Thyroid gland (tissue), 4 donors: ENCODE data around the gene MMP10. TPM values are rescaled to one million over a fixed set of nuclear protein-coding genes. Genes with fewer than 3 reads are reported as not detected.

ENCODE experiments used
- DNase-seq, 2 donors: peaks; one replicate each; pipeline ENCODE4 v3.0.0-alpha.2; 2019
- H3K27ac ChIP-seq, 3 donors: fragments of 200-600 bp; sonication (generic); 1 replicate in 2 of 3; 2 replicates in 1 of 3; pipeline ENCODE4 v1.5.1; 2016 to 2019; ENCODE audit warnings: mild to moderate bottlenecking in 1 of 3, moderate library complexity in 1 of 3
- H3K27me3 ChIP-seq: fragments of 200-600 bp; sonication (generic); one replicate; pipeline ENCODE4 v1.5.1; 2019
- H3K36me3 ChIP-seq, 2 donors: fragments of 200-600 bp; sonication (generic); one replicate each; pipeline ENCODE4 v1.5.1; 2016 to 2019
- H3K4me1 ChIP-seq, 2 donors: fragments of 200-600 bp; sonication (generic); one replicate each; pipeline ENCODE4 v1.5.1; 2017 to 2019
- H3K4me3 ChIP-seq, 3 donors: fragments of 200-600 bp; sonication (generic); replicated peaks in 1 of 3; 1 replicate in 2 of 3; 2 replicates in 1 of 3; pipeline ENCODE4 v1.5.1; 2016; ENCODE audit warnings: mild to moderate bottlenecking in 1 of 3
- H3K9me3 ChIP-seq: fragments of 200-600 bp; sonication (generic); one replicate; pipeline ENCODE4 v1.5.1; 2017
- CTCF ChIP-seq, 6 experiments: fragments of 200-600 bp in 3 of 6; fragments of 450-650 bp in 3 of 6; sonication (generic) in 3 of 6; IDR thresholded peaks; one replicate each; pipeline ENCODE4 v1.5.1; 2016 to 2019; ENCODE audit warnings: antibody characterized with exemption in 6 of 6, mild to moderate bottlenecking in 2 of 6, inconsistent platforms in 1 of 6, moderate library complexity in 1 of 6
- POLR2A ChIP-seq, 2 donors: fragments of 450-650 bp; IDR thresholded peaks; one replicate each; pipeline ENCODE4 v1.6.1; 2017; ENCODE audit warnings: antibody characterized with exemption in 2 of 2, mild to moderate bottlenecking in 2 of 2, moderate library complexity in 1 of 2
- WGBS, 2 donors: methylation state at CpG; one replicate each; pipeline ENCODE4 v1.1.5; 2017; 5-methylcytosine and 5-hydroxymethylcytosine counted together
- intact Hi-C: fragments of 100-400 bp; cut with DNase I; formaldehyde crosslinking; loops from one replicate; pipeline ENCODE4 v1.15.1; 2023
- total RNA-seq, 4 donors: library from RNA; depleted of rRNA; stranded (reverse); fragments of >200 nt; gene quantifications; one replicate each; pipeline ENCODE4 v1.2.3, GENCODE V29; 2016

The MMP10 gene
- total RNA-seq, 4 donors from 2014 or later = not detected

- no peak overlapping the region for H3K27ac ChIP-seq
Measured at GRCh38 chr11:102812188-102812587, 31.8 kb upstream of the MMP10 start.

DNA sequence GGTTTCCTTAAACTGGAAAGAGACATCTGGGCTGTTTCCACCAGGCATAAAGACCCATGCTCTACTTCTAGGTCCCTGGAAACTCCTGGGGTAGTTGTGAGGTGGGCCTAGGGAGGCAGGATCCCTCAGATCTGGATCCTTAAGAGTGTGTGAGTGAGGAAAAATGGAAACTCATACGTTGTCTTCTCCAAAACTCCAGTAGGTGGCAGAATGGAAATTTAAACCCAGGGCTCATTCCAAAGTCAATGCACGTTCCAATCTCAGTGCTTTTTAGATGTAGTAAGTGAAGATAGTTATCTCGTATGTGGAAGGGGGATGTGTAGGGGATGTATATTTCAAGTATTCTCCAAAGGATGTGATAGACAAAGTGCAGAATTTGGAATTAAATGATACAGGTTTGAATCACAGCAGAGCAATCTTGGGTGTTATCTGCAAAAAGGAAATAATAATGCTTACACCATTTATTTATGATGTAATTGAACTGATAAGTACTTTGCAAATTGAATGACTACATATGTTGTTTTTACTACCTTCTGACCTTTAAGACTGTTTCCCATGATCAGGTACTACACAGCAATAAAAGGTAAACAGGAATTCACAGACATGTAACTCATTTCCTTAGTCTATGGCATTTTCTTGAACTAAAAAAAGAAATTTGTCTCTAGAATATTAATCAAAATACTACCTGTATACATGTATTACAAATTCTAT, 30.7 kb upstream of the MMP10 start:
- H3K36me3 ChIP-seq = no peaks in the 10 kb centered on the region
- DNase-seq = no peak
- TF ChIP-seq POLR2A (IDR thresholded peaks at IDR 0.05) = no peak
- WGBS, 2 donors = 7 to 12% methylated on average over 3 of the region's 3 CpGs
- no peaks in the 10 kb centered on the region for H3K27me3 ChIP-seq
- intact Hi-C loops = no loop called here
- no peak overlapping the region for H3K4me3 ChIP-seq
- no peak overlapping the region for H3K27ac ChIP-seq
- H3K4me1 ChIP-seq = no peaks in the 10 kb centered on the region
- no peaks in the 10 kb centered on the region for H3K9me3 ChIP-seq

More at GRCh38 chr11:102812188-102812587, 31.8 kb upstream of the MMP10 start:
- H3K36me3 ChIP-seq = no peaks in the 10 kb centered on the region
- intact Hi-C loops = no loop called here
- TF ChIP-seq POLR2A (IDR thresholded peaks at IDR 0.05) (no peak), CTCF (IDR thresholded peaks at IDR 0.05) (no peak)
- no peaks in the 10 kb centered on the region for H3K9me3 ChIP-seq
- whole genome bisulfite sequencing, 2 donors = 78 to 84% methylated on average over 3 of the region's 3 CpGs
- no peak for DNase-seq
- no peaks in the 10 kb centered on the region for H3K27me3 ChIP-seq
- H3K4me3 ChIP-seq = no peak overlapping the region
- H3K4me1 ChIP-seq = no peaks in the 10 kb centered on the region

DNA sequence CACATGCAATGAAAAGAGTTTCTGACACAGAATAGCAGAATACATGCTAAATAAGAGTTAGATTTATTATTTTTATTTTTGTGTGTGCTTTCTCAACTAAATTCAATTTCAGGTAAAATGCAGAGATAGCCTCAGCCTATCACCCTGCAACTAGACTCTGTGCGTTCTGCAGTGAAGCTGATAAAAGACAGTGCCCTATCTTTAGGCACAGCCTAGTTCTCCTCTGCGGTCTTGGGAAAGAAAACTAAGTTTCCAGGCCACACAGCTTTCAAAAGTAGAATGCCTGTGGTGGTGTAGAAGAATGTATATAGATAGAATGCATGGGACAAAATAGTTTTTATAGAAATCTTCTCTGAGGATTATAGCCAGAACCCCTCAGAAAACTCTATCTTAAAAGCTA, 29.5 kb upstream of the MMP10 start:
- Histone ChIP-seq H3K4me1 (no peaks in the 10 kb centered on the region), H3K27ac (no peak overlapping the region), H3K36me3 (no peaks in the 10 kb centered on the region), H3K4me3 (no peak overlapping the region), H3K27me3 (no peaks in the 10 kb centered on the region), H3K9me3 (no peaks in the 10 kb centered on the region)
- no peak for DNase-seq
- intact Hi-C loops = no loop called here
- WGBS, 2 donors = 87% methylated on average over 2 of the region's 2 CpGs
- TF ChIP-seq CTCF (IDR thresholded peaks at IDR 0.05) (no peak), POLR2A (IDR thresholded peaks at IDR 0.05) (no peak)

DNA sequence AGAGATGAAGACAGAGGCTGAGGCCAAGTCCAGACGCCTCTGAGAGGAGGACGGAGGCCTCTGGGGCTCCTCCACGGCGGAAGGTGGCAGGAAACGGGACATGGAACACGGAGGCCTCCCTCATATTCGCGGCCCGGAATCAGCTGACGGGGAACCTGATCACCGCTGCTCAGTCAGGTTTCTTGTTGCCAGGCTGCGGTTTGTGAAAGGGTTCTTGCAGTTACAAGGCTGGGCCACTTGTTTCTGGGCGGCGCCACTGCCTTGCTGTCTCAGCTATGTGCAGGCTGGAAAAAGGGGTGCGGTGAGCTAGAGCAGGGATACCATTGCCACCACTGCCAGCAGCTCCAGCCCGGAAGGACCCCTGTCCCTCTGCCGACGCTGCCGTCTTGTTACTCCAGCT, 27.5 kb upstream of the MMP10 start:
- WGBS, 2 donors = 52 to 64% methylated on average over 6 to 19 of the region's 19 CpGs
- no peaks in the 10 kb centered on the region for H3K9me3 ChIP-seq
- H3K4me1 ChIP-seq = no peaks in the 10 kb centered on the region
- intact Hi-C loops = no loop called here
- no peaks in the 10 kb centered on the region for H3K27me3 ChIP-seq
- H3K27ac ChIP-seq = no peak overlapping the region
- no peaks in the 10 kb centered on the region for H3K36me3 ChIP-seq
- no peak for DNase-seq
- no peak overlapping the region for H3K4me3 ChIP-seq
- TF ChIP-seq POLR2A (IDR thresholded peaks at IDR 0.05) (no peak), CTCF (IDR thresholded peaks at IDR 0.05) (no peak)

DNA sequence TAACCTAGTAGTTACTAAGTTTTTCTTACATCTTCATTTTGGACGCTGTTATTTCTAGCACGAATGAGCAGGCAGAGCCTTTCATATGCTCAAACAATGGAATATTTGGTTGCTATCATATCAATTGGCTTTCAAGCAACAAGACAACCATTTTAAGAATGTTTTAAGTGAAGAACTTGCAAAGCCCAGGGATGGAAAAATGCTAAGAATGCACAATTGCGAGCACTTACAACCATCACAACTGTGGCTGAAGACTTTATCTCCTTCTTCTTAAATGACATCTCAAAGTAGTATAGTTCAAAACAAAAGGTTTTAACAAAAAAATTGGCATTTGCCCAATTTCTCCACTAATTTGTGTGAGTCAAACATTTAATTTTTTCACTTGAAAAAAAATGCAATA, 25.9 kb upstream of the MMP10 start:
- 35 to 47% methylated on average over 3 of the region's 3 CpGs for WGBS, 2 donors
- Histone ChIP-seq H3K4me1 (no peaks in the 10 kb centered on the region), H3K27ac (no peak overlapping the region), H3K36me3 (no peaks in the 10 kb centered on the region), H3K9me3 (no peaks in the 10 kb centered on the region), H3K4me3 (no peak overlapping the region), H3K27me3 (no peaks in the 10 kb centered on the region)
- no peak for TF ChIP-seq CTCF (IDR thresholded peaks at IDR 0.05)
- no peak for TF ChIP-seq POLR2A (IDR thresholded peaks at IDR 0.05)
- no peak for DNase-seq
- intact Hi-C loops = no loop called here
